Activated naive CD4-positive, alpha-beta T cell treated with Interleukin-2 at 50 U/mL for 16 hours (primary cell): ENCODE measurements around the gene SUPT5H.

Source experiments
- DNase-seq: peaks from one replicate; pipeline ENCODE4 v3.0.0-alpha.2; 2020

SUPT5H gene

GRCh38 chr19:39445196-39446111 is at the start of gene SUPT5H:
SUPT5H (plus strand) TSS chr19:39445582; CDS start chr19:39445891, 309 bp downstream.
- DNase-seq: peak; percentile 97

- DNase-seq: peak; percentile 93
Observed at GRCh38 chr19:39397360-39398296, 47.8 kb upstream of the SUPT5H start.

GRCh38 chr19:39398297-39398864 is 47.0 kb upstream of the SUPT5H start:
- peak; percentile 62 for DNase-seq

- DNase-seq: no peak
Observed at GRCh38 chr19:39399668-39400050, 45.7 kb upstream of the SUPT5H start.

GRCh38 chr19:39400061-39400460 is 45.3 kb upstream of the SUPT5H start:
- DNase-seq: no peak

- DNase-seq: no peak
Observed at GRCh38 chr19:39401070-39401548, 44.3 kb upstream of the SUPT5H start.

GRCh38 chr19:39401549-39402345 is 43.6 kb upstream of the SUPT5H start:
- DNase-seq: peak; percentile 84

GRCh38 chr19:39402346-39403300 is 42.8 kb upstream of the SUPT5H start:
- peak; percentile 86 for DNase-seq

GRCh38 chr19:39403331-39404312 is 41.8 kb upstream of the SUPT5H start:
- peak; percentile 98 for DNase-seq

- DNase-seq: no peak
Observed at GRCh38 chr19:39405261-39405957, 40.0 kb upstream of the SUPT5H start.

- peak; percentile 83 for DNase-seq
Observed at GRCh38 chr19:39405958-39406655, 39.3 kb upstream of the SUPT5H start.

GRCh38 chr19:39406656-39407409 is 38.5 kb upstream of the SUPT5H start, which contains the start of gene ZFP36:
ZFP36 (plus strand) TSS chr19:39406847; CDS start chr19:39406905, 58 bp downstream.
- peak; percentile 84 for DNase-seq

- no peak for DNase-seq
Observed at GRCh38 chr19:39407410-39407659, 38.0 kb upstream of the SUPT5H start.

- DNase-seq: peak; percentile 61
Observed at GRCh38 chr19:39407660-39408391, 37.6 kb upstream of the SUPT5H start.

- peak; percentile 25 for DNase-seq
Observed at GRCh38 chr19:39408392-39409207, 36.8 kb upstream of the SUPT5H start.
